GM12872 (cell line): Measurements from ENCODE around the gene POLR2C.

ENCODE experiments used
- CTCF ChIP-seq: IDR thresholded peaks from 3 replicates; pipeline ENCODE4 v1.5.1; 2011; ENCODE audit warnings: low read depth, mild to moderate bottlenecking, low read length, moderate library complexity; ENCODE audit not compliant: insufficient read depth

POLR2C gene

GRCh38 chr16:57424583-57424982 lies 37.9 kb upstream of the POLR2C start:
- no peak for TF ChIP-seq CTCF

GRCh38 chr16:57426356-57426755 lies 36.1 kb upstream of the POLR2C start:
- TF ChIP-seq CTCF, result no peak

- no peak for TF ChIP-seq CTCF
Measured at GRCh38 chr16:57427307-57427706, 35.2 kb upstream of the POLR2C start.

GRCh38 chr16:57427824-57428223 lies 34.7 kb upstream of the POLR2C start:
- no peak for TF ChIP-seq CTCF

GRCh38 chr16:57430955-57431354 lies 31.5 kb upstream of the POLR2C start:
- TF ChIP-seq CTCF, result no peak

GRCh38 chr16:57432505-57432904 lies 30.0 kb upstream of the POLR2C start:
- TF ChIP-seq CTCF, result no peak

- TF ChIP-seq CTCF, result no peak
Measured at GRCh38 chr16:57432989-57433388, 29.5 kb upstream of the POLR2C start.

- TF ChIP-seq CTCF, result no peak
Measured at GRCh38 chr16:57434003-57434402, 28.5 kb upstream of the POLR2C start.
